H1 (cell line): ENCODE measurements around the gene HSPA12A. TPM values are rescaled to one million over a fixed set of nuclear protein-coding genes. Genes with fewer than 3 reads are reported as not detected.

ENCODE experiments used
- EZH2 ChIP-seq: fragments of 200-600 bp; sonication (generic); IDR thresholded peaks from 2 replicates; pipeline ENCODE4 v1.7.1; 2012; ENCODE audit warnings: low read depth, mild to moderate bottlenecking, moderate library complexity, low read length, inconsistent platforms; ENCODE audit not compliant: severe bottlenecking
- PHF8 ChIP-seq: fragments of 200-600 bp; sonication (generic); conservative IDR thresholded peaks from 2 replicates; pipeline ENCODE4 v1.7.1; 2012; ENCODE audit warnings: low read depth, mild to moderate bottlenecking, inconsistent platforms, low read length, moderate library complexity
- POLR2AphosphoS5 ChIP-seq: IDR thresholded peaks from 2 replicates; pipeline ENCODE4 v1.6.1; 2011; ENCODE audit warnings: low read depth, low read length
- polyA plus RNA-seq, 7 experiments: library from polyadenylated mRNA; depleted of rRNA in 3 of 7; stranded (reverse) in 5 of 7; unstranded in 2 of 7; fragments of >200 nt in 5 of 7; fragments of 200-250 nt in 2 of 7; gene quantifications; 1 replicate in 5 of 7; 2 replicates in 1 of 7; 4 replicates in 1 of 7; pipeline versions ENCODE4 v1.2.1 to v1.2.3, GENCODE V29; 2011 to 2013; ENCODE audit warnings: missing spikeins in 2 of 7, mixed read lengths in 2 of 7
- total RNA-seq: library from RNA; stranded (reverse); fragmentation: NEBNext Ultra II Directional; extraction: Animal tissue kit (Norgen Biotek cat#: 25700); gene quantifications from 2 replicates; pipeline ENCODE4 v1.2.1, GENCODE V29; 2021
- TF ChIP-seq, protein P1 (sequence below): IDR thresholded peaks from 2 replicates; pipeline ENCODE4 v1.6.1; 2012; ENCODE audit warnings: inconsistent platforms
- TF ChIP-seq, protein P2 (sequence below): IDR thresholded peaks from 2 replicates; pipeline ENCODE4 v1.6.1; 2011; ENCODE audit warnings: low read length, improper control_type of control experiment

HSPA12A gene
- total and polyA plus RNA-seq, 2 of the 8 experiments (the other 6 are each of a cell fraction or from before 2014, with no cell fraction given) = 3.1 to 6.9 TPM

DNA sequence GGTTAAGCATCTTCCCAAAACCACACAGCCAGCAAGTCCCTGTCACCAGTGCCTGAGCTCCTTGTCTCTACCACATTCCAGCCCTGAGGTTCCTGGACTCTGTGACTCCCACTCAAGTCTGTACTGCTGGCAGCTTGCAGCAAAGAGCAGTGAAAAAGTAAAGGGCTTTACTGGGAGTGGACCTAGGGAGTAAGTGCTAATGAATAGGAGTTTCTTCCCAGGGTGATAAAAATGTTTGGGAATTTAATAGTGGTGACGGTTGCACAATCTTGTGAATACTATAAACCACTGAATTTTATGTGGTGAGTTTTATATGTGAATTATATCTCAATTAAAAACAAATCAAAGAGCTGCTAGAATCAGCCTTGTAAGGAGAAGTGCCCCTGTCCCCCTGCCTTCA is 22.6 kb downstream of the HSPA12A start (continued):
- TF ChIP-seq EZH2 (no peak), POLR2AphosphoS5 (no peak), PHF8 (no peak)
- TF ChIP-seq, protein P1, sequence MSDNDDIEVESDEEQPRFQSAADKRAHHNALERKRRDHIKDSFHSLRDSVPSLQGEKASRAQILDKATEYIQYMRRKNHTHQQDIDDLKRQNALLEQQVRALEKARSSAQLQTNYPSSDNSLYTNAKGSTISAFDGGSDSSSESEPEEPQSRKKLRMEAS = no peak
- TF ChIP-seq, protein P2, sequence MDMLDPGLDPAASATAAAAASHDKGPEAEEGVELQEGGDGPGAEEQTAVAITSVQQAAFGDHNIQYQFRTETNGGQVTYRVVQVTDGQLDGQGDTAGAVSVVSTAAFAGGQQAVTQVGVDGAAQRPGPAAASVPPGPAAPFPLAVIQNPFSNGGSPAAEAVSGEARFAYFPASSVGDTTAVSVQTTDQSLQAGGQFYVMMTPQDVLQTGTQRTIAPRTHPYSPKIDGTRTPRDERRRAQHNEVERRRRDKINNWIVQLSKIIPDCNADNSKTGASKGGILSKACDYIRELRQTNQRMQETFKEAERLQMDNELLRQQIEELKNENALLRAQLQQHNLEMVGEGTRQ = no peak
